Right lobe of liver (tissue), 4 donors: Measurements from ENCODE around the gene TCF25.

Experiments
- CTCF ChIP-seq, 4 donors: fragments of 200-600 bp in 3 of 4; fragments of 450-650 bp in 1 of 4; IDR thresholded peaks; one replicate each; pipeline versions ENCODE4 v1.5.1 to v1.8.0; 2016 to 2022; ENCODE audit warnings: antibody characterized with exemption in 4 of 4, mild to moderate bottlenecking in 2 of 4
- POLR2A ChIP-seq: fragments of 450-650 bp; IDR thresholded peaks from one replicate; pipeline ENCODE4 v1.6.1; 2017; ENCODE audit warnings: antibody characterized with exemption, mild to moderate bottlenecking
- donor health status: DM: no; HTN: no; CAD: no.
- donor health status: DM: no; HTN: no; CAD: no.
- donor health status: DM: no; HTN: yes; CAD: no.

GRCh38 chr16:89827383-89828198 lies 45.8 kb upstream of the TCF25 start:
- peak in 1 of 4 donors; percentile 5 for TF ChIP-seq CTCF (IDR thresholded peaks at IDR 0.05)
- peak; percentile 59 for TF ChIP-seq POLR2A
